Transverse colon (tissue), 4 donors: Measurements from ENCODE around the gene KDM1B. TPM values are rescaled to one million over a fixed set of nuclear protein-coding genes. Genes with fewer than 3 reads are reported as not detected.
"Not testable (repeated sequence)": the region's sequence is repeated elsewhere in the genome, so short reads cannot be mapped to it uniquely, and the experiment has no call there.

ENCODE experiments used
- DNase-seq: peaks from one replicate; pipeline ENCODE4 v3.0.0-alpha.2; 2019
- H3K27ac ChIP-seq, 4 donors: fragments of 200-600 bp; sonication (generic); 2 replicates each; pipeline ENCODE4 v1.5.1; 2016 to 2018; ENCODE audit warnings: inconsistent platforms in 4 of 4
- H3K27me3 ChIP-seq: fragments of 200-600 bp; sonication (generic); 2 replicates; pipeline ENCODE4 v1.5.1; 2017; ENCODE audit warnings: inconsistent platforms
- H3K36me3 ChIP-seq, 4 donors: fragments of 200-600 bp; sonication (generic); 2 replicates each; pipeline ENCODE4 v1.5.1; 2017 to 2019; ENCODE audit warnings: inconsistent platforms in 4 of 4
- H3K4me1 ChIP-seq, 4 donors: fragments of 200-600 bp; sonication (generic); 2 replicates each; pipeline ENCODE4 v1.5.1; 2017 to 2020; ENCODE audit warnings: inconsistent platforms in 4 of 4
- H3K4me3 ChIP-seq, 4 donors: fragments of 200-600 bp; sonication (generic); 1 replicate in 1 of 4; 2 replicates in 3 of 4; pipeline versions ENCODE4 v1.5.1 to v1.6.1; 2017 to 2019; ENCODE audit warnings: inconsistent platforms in 4 of 4
- H3K9me3 ChIP-seq, 2 donors: fragments of 200-600 bp; sonication (generic); 2 replicates each; pipeline ENCODE4 v1.5.1; 2017 to 2019; ENCODE audit warnings: inconsistent platforms in 2 of 2
- EP300 ChIP-seq: sonication (generic); formaldehyde crosslinking; IDR thresholded peaks from one replicate; pipeline ENCODE4 v1.6.1; 2017; ENCODE audit warnings: antibody characterized with exemption, low read depth
- POLR2A ChIP-seq: fragments of 450-650 bp; IDR thresholded peaks from one replicate; pipeline ENCODE4 v1.6.1; 2016; ENCODE audit warnings: antibody characterized with exemption, mild to moderate bottlenecking, moderate library complexity
- POLR2AphosphoS5 ChIP-seq, 3 donors: sonication (generic); formaldehyde crosslinking; IDR thresholded peaks; one replicate each; pipeline ENCODE4 v1.6.1; 2016; ENCODE audit warnings: antibody characterized with exemption in 3 of 3
- WGBS, 2 donors: methylation state at CpG; one replicate each; pipeline ENCODE4 v1.1.5; 2018; ENCODE audit warnings: low coverage in 1 of 2; 5-methylcytosine and 5-hydroxymethylcytosine counted together
- in situ Hi-C, 4 donors: fragments of 200-750 bp; cut with MboI; loops; one replicate each; pipeline versions ENCODE4 v1.15.0 to v1.15.1; 2017; ENCODE audit warnings: low sequenced_read_pairs in 3 of 4, low pct_ligation_motif_present in 1 of 4, low pct_unique_long_range_greater_than_20kb in 1 of 4
- intact Hi-C: fragments of 100-400 bp; cut with DNase I; formaldehyde crosslinking; loops from one replicate; pipeline ENCODE4 v1.15.1; 2023; ENCODE audit warnings: low total_unique reads
- total RNA-seq, 4 donors: library from RNA; depleted of rRNA; stranded (reverse); fragments of >200 nt; gene quantifications; one replicate each; pipeline ENCODE4 v1.1.0, GENCODE V29; 2016
- TF ChIP-seq, protein P1 (sequence below), 5 experiments: fragments of 200-600 bp in 3 of 5; fragments of 450-650 bp in 2 of 5; sonication (generic) in 3 of 5; IDR thresholded peaks; 1 replicate in 2 of 5; 2 replicates in 3 of 5; pipeline ENCODE4 v1.5.1; 2016 to 2017; ENCODE audit warnings: antibody characterized with exemption in 5 of 5, inconsistent platforms in 3 of 5, mild to moderate bottlenecking in 2 of 5, moderate library complexity in 1 of 5

The KDM1B gene
- total RNA-seq, 4 donors from 2014 or later, result 18.9 to 70.7 (median 40.0) TPM

DNA sequence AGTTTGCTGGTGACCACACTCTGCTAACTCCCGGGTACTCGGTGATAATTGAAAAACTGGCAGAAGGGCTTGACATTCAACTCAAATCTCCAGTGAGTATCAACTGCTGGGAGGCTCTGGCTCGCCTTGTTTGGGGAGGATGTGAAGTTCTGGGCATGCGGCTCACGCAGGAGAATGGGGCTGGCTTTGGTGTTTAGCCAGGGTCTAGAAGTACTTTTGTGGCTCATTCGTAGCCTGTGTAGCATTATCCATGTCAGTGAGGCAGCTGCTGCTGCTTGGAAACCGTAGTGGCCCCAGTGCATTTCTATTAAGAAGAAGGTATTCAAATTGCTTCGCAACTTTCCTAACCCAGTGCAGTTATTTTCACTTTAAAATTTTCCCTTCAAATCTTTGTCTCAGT is 52.2 kb downstream of the KDM1B start:
- Histone ChIP-seq H3K4me3 (no peak overlapping the region), H3K27ac (peak overlapping the region; percentile 44 to 62 (median 51)), H3K27me3 (no peaks in the 10 kb centered on the region), H3K4me1 (peaks cover 0 to 3% (median 0%) of the 10 kb centered on the region in 4 donors), H3K36me3 (peaks cover 0 to 21% (median 0%) of the 10 kb centered on the region in 4 donors), H3K9me3 (no peaks in the 10 kb centered on the region)
- DNase-seq, result no peak
- intact Hi-C loops, result no loop called here
- TF ChIP-seq EP300, result no peak
- TF ChIP-seq, protein P1, sequence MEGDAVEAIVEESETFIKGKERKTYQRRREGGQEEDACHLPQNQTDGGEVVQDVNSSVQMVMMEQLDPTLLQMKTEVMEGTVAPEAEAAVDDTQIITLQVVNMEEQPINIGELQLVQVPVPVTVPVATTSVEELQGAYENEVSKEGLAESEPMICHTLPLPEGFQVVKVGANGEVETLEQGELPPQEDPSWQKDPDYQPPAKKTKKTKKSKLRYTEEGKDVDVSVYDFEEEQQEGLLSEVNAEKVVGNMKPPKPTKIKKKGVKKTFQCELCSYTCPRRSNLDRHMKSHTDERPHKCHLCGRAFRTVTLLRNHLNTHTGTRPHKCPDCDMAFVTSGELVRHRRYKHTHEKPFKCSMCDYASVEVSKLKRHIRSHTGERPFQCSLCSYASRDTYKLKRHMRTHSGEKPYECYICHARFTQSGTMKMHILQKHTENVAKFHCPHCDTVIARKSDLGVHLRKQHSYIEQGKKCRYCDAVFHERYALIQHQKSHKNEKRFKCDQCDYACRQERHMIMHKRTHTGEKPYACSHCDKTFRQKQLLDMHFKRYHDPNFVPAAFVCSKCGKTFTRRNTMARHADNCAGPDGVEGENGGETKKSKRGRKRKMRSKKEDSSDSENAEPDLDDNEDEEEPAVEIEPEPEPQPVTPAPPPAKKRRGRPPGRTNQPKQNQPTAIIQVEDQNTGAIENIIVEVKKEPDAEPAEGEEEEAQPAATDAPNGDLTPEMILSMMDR (IDR thresholded peaks at IDR 0.05), result no peak
- no peak for TF ChIP-seq POLR2A
- TF ChIP-seq POLR2AphosphoS5 (IDR thresholded peaks at IDR 0.05), result peak in 1 of 3 donors; percentile 30
- WGBS, 2 donors, result 77 to 88% methylated on average over 3 to 8 of the region's 8 CpGs
- in situ Hi-C loops, result no loop called here

DNA sequence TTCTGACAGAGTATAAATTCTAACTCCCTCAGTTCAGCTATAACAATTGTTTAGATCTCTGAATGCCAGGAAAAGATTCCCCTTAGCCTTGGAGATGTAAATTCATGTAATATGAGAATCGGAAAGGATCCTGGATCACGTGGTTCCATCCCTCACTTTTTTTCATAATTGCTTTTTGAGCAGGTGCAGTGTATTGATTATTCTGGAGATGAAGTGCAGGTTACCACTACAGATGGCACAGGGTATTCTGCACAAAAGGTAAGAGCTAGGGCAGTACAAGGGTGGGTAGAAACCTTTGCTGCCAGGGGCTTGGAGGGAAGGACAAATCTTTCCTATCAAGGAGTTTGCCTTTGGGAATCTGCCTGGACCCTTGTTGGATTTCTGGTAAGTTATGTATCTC is 52.7 kb downstream of the KDM1B start:
- TF ChIP-seq, protein P1 (IDR thresholded peaks at IDR 0.05), result no peak
- TF ChIP-seq EP300, result no peak
- TF ChIP-seq POLR2AphosphoS5 (IDR thresholded peaks at IDR 0.05), result no peak
- no peak for TF ChIP-seq POLR2A
- H3K27me3 ChIP-seq, result no peaks in the 10 kb centered on the region
- peaks cover 0 to 3% (median 0%) of the 10 kb centered on the region in 4 donors for H3K4me1 ChIP-seq
- peak overlapping the region; percentile 44 to 62 (median 51) for H3K27ac ChIP-seq
- intact Hi-C loops (no loop called here), in situ Hi-C loops (no loop called here)
- peaks cover 0 to 17% (median 0%) of the 10 kb centered on the region in 4 donors for H3K36me3 ChIP-seq
- H3K4me3 ChIP-seq, result no peak overlapping the region
- WGBS, 2 donors, result 54 to 87% methylated on average over 2 of the region's 2 CpGs
- no peak for DNase-seq
- no peaks in the 10 kb centered on the region for H3K9me3 ChIP-seq

DNA sequence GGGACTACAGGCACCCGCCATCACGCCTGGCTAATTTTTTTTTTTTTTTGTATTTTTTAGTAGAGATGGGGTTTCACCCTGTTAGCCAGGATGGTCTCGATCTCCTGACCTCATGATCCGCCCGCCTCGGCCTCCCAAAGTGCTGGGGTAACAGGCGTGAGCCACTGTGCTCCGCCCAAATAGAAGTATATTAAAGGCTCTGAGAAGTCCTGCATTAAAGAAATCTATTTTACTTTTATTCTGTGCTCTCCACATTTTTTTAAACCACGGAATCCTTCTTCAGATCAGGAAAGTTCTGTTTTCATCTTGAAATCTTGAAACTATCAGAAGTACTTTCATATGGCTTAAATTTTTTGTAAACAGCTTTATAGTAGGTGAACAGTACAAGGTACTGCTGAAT is 53.6 kb downstream of the KDM1B start:
- H3K9me3 ChIP-seq, in situ Hi-C loops, H3K27me3 ChIP-seq, H3K4me3 ChIP-seq, intact Hi-C loops, DNase-seq, H3K4me1 ChIP-seq, H3K27ac ChIP-seq: not testable (repeated sequence)
- WGBS, 2 donors, result 94 to 96% methylated on average over 8 to 9 of the region's 9 CpGs
- H3K36me3 ChIP-seq, result peaks cover 0 to 12% (median 0%) of the 10 kb centered on the region in 4 donors

DNA sequence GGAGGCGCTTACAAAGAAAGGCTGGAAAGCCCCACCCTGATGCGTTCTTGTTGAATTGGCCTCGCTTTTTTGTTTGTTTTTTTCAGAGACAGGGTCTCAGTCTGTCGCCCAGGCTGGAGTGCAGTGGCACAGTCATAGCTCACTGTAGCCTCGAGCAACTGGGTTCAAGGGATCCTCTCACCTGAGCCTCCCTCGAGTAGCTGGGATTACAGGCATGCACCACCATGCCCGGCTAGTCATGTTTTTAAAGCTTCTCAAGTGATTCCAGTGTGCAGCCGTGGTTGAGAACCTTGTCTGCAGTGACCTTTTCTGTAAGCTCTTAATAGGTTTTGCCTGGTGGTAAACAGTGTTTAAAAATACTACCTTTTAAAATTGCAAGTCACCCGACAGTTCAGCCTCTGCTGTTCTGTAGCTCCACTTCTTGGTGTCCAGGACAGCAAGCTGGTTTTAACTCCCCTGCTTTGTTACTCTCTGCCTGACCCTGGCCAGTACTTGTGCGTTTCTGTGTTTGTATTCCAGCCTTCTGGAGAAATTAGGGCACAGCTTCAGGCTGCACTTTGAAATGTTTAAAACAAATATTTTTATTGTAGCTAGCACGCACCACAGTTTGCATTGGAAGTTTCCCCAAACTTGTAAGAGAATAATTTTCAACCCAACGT is 54.4 kb downstream of the KDM1B start:
- DNase-seq, result no peak
- TF ChIP-seq EP300, result no peak
- TF ChIP-seq, protein P1 (IDR thresholded peaks at IDR 0.05), result no peak
- no peak for TF ChIP-seq POLR2A
- no peak for TF ChIP-seq POLR2AphosphoS5 (IDR thresholded peaks at IDR 0.05)
- in situ Hi-C loops, result no loop called here
- H3K9me3 ChIP-seq, result no peaks in the 10 kb centered on the region
- peak overlapping the region in 2 of 4 donors; percentile 7 to 29 for H3K27ac ChIP-seq
- WGBS, 2 donors, result 67 to 76% methylated on average over 6 to 12 of the region's 12 CpGs
- no peak overlapping the region for H3K4me3 ChIP-seq
- peaks cover 0 to 12% (median 0%) of the 10 kb centered on the region in 4 donors for H3K36me3 ChIP-seq
- intact Hi-C loops, result no loop called here
- H3K4me1 ChIP-seq, result peaks cover 0 to 3% (median 0%) of the 10 kb centered on the region in 4 donors
- no peaks in the 10 kb centered on the region for H3K27me3 ChIP-seq

DNA sequence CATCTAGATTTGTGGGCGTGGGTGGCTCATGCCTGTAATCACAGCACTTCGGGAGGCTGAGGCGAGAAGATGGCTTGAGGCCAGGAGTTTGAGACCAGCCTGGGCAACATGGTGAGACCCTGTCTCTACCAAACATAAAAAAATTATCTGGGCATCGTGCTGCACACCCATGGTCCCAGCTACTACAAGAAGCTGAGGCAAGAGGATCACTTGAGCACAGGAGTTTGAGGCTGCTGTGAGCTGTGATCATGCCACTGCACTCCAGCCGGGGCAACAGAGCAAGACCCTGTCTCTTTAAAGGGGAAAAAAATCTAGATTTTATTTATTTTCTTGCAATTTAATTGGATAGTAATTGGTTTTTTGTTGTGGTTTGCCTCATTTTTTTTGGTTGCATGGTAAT is 55.5 kb downstream of the KDM1B start:
- 71 to 88% methylated on average over 1 to 5 of the region's 5 CpGs for WGBS, 2 donors
- H3K4me3 ChIP-seq, result no peak overlapping the region
- H3K27ac ChIP-seq, result no peak overlapping the region
- no peaks in the 10 kb centered on the region for H3K27me3 ChIP-seq
- intact Hi-C loops (no loop called here), in situ Hi-C loops (no loop called here)
- TF ChIP-seq POLR2A, result no peak
- TF ChIP-seq EP300, result no peak
- DNase-seq, result no peak
- no peaks in the 10 kb centered on the region for H3K9me3 ChIP-seq
- peaks cover 0 to 3% (median 0%) of the 10 kb centered on the region in 4 donors for H3K4me1 ChIP-seq
- H3K36me3 ChIP-seq, result peaks cover 0 to 12% (median 0%) of the 10 kb centered on the region in 4 donors
